ENCODE results near the gene SDSL.

The SDSL gene

GRCh38 chr12:113403435-113404415 is 18.5 kb upstream of the SDSL start, which contains the start of gene SDS:
SDS (minus strand) TSS chr12:113403887; CDS start chr12:113399708, 4,179 bp downstream.
- no peak for DNase-seq (ENCODE audit: low read depth, low spot score)
- no peaks in the 10 kb centered on the region for H3K9me3 ChIP-seq (ENCODE audit: control insufficient read depth, insufficient read depth, low read length)
- WGBS (ENCODE audit: insufficient coverage, insufficient read length): no CpG with 5 or more reads among the region's 14 CpGs
- H3K4me1 ChIP-seq (ENCODE audit: control insufficient read depth, insufficient read depth, low read length): no peaks in the 10 kb centered on the region; the same call in 1 of the 2 replicates
- no peaks in the 10 kb centered on the region for H3K27me3 ChIP-seq (ENCODE audit: control insufficient read depth, insufficient read depth, low read length)
- no peaks in the 10 kb centered on the region for H3K36me3 ChIP-seq (ENCODE audit: control insufficient read depth, insufficient read depth, low read length)
- no peak within 1 kb of the TSS for H3K4me3 ChIP-seq (ENCODE audit: low read length)
- H3K27ac ChIP-seq (ENCODE audit: low read length): no peak within 1 kb of the TSS

DNA sequence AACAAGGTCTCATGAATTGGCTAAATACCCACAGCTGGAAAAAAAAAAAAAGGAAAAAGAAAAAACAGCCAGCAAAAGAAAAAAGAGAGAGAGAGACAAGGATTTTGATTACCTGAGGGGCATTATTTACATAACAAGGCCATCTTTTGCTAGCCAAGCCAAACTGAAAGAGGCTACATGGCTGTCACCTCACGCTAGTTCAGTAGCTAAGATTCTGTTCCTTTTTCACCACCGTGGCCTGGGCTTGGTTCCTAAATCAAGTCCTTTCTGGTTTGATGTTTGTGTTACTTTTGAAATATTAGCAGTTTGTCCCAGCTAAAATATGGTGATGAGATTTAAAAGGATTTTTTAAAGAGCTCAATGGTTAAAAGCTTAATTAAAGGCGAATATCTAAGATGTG is 16.5 kb upstream of the SDSL start:
- Histone ChIP-seq H3K27ac (ENCODE audit: low read length) (no peak overlapping the region), H3K4me1 (ENCODE audit: control insufficient read depth, insufficient read depth, low read length) (no peaks in the 10 kb centered on the region; the same call in 1 of the 2 replicates), H3K27me3 (ENCODE audit: control insufficient read depth, insufficient read depth, low read length) (no peaks in the 10 kb centered on the region), H3K9me3 (ENCODE audit: control insufficient read depth, insufficient read depth, low read length) (no peaks in the 10 kb centered on the region), H3K4me3 (ENCODE audit: low read length) (no peak overlapping the region), H3K36me3 (ENCODE audit: control insufficient read depth, insufficient read depth, low read length) (no peaks in the 10 kb centered on the region)
- WGBS (ENCODE audit: insufficient coverage, insufficient read length): no CpG with 5 or more reads among the region's 3 CpGs
- DNase-seq (ENCODE audit: low read depth, low spot score): no peak

DNA sequence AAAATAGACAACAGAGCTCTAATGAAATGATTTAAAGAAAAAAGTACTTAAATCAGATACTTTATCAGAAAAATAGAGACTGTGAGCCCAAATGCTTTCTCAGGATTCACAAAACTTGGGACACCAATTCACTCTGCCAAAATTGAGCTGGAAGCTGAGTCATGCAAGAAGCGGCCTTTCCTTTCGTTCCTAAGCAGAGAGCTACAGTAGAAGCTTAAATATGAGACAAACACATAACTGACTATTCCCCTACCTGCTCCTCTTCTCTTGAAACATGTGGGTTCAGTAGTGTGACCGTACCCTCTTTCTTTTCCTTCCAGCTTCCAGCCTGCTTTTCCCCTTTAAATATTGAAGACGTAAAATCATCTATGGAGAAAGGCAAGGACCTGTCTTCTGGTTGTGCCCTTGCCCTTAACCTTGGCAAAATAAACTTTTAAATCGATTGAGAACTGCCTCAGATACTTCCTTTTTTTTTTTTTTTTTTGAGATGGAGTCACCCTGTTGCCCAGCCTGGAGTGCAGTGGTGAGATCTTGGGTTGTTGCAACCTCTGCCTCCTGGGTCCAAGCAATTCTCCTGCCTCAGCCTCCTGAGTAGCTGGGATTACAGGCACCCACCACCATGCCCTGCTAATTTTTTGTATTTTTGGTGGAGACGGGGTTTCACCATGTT is 14.1 kb upstream of the SDSL start:
- DNase-seq (ENCODE audit: low read depth, low spot score): no peak
- Histone ChIP-seq H3K9me3 (ENCODE audit: control insufficient read depth, insufficient read depth, low read length) (no peaks in the 10 kb centered on the region), H3K4me1 (ENCODE audit: control insufficient read depth, insufficient read depth, low read length) (no peaks in the 10 kb centered on the region; the same call in 1 of the 2 replicates), H3K27ac (ENCODE audit: low read length) (no peak overlapping the region), H3K4me3 (ENCODE audit: low read length) (no peak overlapping the region), H3K36me3 (ENCODE audit: control insufficient read depth, insufficient read depth, low read length) (no peaks in the 10 kb centered on the region), H3K27me3 (ENCODE audit: control insufficient read depth, insufficient read depth, low read length) (no peaks in the 10 kb centered on the region)
- no CpG with 5 or more reads among the region's 6 CpGs for WGBS (ENCODE audit: insufficient coverage, insufficient read length)

- no peak for DNase-seq (ENCODE audit: low read depth, low spot score)
- Histone ChIP-seq H3K4me3 (ENCODE audit: low read length) (no peak overlapping the region), H3K4me1 (ENCODE audit: control insufficient read depth, insufficient read depth, low read length) (no peaks in the 10 kb centered on the region; the same call in 1 of the 2 replicates), H3K27me3 (ENCODE audit: control insufficient read depth, insufficient read depth, low read length) (no peaks in the 10 kb centered on the region), H3K9me3 (ENCODE audit: control insufficient read depth, insufficient read depth, low read length) (no peaks in the 10 kb centered on the region), H3K36me3 (ENCODE audit: control insufficient read depth, insufficient read depth, low read length) (no peaks in the 10 kb centered on the region), H3K27ac (ENCODE audit: low read length) (no peak overlapping the region)
- WGBS (ENCODE audit: insufficient coverage, insufficient read length): no CpG with 5 or more reads among the region's 11 CpGs
Measured at GRCh38 chr12:113408756-113409298, 13.4 kb upstream of the SDSL start.

DNA sequence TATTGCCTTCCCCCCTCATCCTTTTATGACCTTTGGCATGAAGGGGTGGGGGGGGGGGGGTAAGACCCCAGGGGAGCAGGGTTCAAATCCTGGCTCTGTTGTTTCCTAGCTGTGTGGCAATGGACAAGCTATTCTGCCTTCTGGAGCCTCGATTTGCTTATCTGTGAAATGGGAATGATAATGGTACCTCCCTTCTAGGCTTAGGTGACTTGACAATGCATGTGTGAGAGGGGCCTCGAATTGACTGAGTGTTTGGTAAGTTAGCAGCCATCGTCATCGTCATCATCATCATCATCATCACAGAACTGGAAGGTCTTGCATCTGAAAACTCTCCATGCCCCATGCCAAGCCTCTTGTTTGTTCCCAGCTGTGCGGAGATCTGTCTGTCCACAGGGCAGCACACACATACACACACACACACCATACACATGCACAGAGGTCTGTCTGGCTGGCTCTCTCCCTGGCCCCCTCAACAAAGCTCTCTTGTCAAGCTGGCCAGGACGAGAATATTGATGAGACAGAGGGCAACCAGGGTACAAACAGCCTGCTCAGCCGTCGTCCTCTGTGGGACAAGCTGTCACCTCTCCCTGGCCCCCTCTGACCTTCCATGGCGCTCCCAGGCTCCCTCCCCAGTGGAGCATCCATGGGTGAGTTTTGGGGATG is 12.6 kb upstream of the SDSL start:
- H3K9me3 ChIP-seq (ENCODE audit: control insufficient read depth, insufficient read depth, low read length): no peaks in the 10 kb centered on the region
- no peaks in the 10 kb centered on the region for H3K36me3 ChIP-seq (ENCODE audit: control insufficient read depth, insufficient read depth, low read length)
- no peak for DNase-seq (ENCODE audit: low read depth, low spot score)
- H3K27ac ChIP-seq (ENCODE audit: low read length): no peak overlapping the region
- no peaks in the 10 kb centered on the region for H3K27me3 ChIP-seq (ENCODE audit: control insufficient read depth, insufficient read depth, low read length)
- H3K4me3 ChIP-seq (ENCODE audit: low read length): no peak overlapping the region
- no peaks in the 10 kb centered on the region; the same call in 1 of the 2 replicates for H3K4me1 ChIP-seq (ENCODE audit: control insufficient read depth, insufficient read depth, low read length)
- WGBS (ENCODE audit: insufficient coverage, insufficient read length): no CpG with 5 or more reads among the region's 9 CpGs

GRCh38 chr12:113413488-113413939 is 8.7 kb upstream of the SDSL start:
- DNase-seq (ENCODE audit: low read depth, low spot score): no peak
- no CpG with 5 or more reads among the region's 11 CpGs for WGBS (ENCODE audit: insufficient coverage, insufficient read length)
- H3K4me3 ChIP-seq (ENCODE audit: low read length): no peak overlapping the region
- H3K36me3 ChIP-seq (ENCODE audit: control insufficient read depth, insufficient read depth, low read length): no peaks in the 10 kb centered on the region
- H3K4me1 ChIP-seq (ENCODE audit: control insufficient read depth, insufficient read depth, low read length): no peaks in the 10 kb centered on the region
- H3K27me3 ChIP-seq (ENCODE audit: control insufficient read depth, insufficient read depth, low read length): no peaks in the 10 kb centered on the region
- no peak overlapping the region for H3K27ac ChIP-seq (ENCODE audit: low read length)
- H3K9me3 ChIP-seq (ENCODE audit: control insufficient read depth, insufficient read depth, low read length): no peaks in the 10 kb centered on the region

DNA sequence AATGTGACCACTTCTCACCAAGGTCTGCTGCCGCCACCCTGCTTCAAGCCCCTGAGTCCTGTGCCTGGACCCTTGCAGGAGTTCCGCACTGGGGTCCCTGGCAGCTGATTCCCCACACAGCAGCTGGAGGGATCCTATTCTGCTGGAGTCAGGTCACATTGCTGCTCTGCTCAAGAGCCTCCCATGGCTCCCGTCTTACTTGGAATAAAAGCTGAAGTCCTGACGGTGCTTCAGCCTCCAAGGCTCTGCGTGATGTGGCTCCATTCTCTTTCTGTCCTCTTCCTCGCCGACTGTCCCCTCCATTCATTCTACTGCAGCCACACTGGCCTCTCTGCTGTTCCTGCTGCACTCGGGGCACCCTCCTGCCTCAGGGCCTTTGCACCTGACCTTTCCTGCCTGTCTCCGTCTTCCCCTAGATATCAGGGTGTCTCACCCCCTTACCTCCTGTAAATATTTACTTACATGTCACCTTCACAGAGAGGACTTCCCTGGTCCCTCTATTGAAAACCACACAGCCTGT is 7.6 kb upstream of the SDSL start:
- no peak for DNase-seq (ENCODE audit: low read depth, low spot score)
- no peaks in the 10 kb centered on the region for H3K27me3 ChIP-seq (ENCODE audit: control insufficient read depth, insufficient read depth, low read length)
- no peaks in the 10 kb centered on the region for H3K9me3 ChIP-seq (ENCODE audit: control insufficient read depth, insufficient read depth, low read length)
- WGBS (ENCODE audit: insufficient coverage, insufficient read length): no CpG with 5 or more reads among the region's 9 CpGs
- H3K4me3 ChIP-seq (ENCODE audit: low read length): no peak overlapping the region
- no peaks in the 10 kb centered on the region for H3K4me1 ChIP-seq (ENCODE audit: control insufficient read depth, insufficient read depth, low read length)
- no peak overlapping the region for H3K27ac ChIP-seq (ENCODE audit: low read length)
- H3K36me3 ChIP-seq (ENCODE audit: control insufficient read depth, insufficient read depth, low read length): no peaks in the 10 kb centered on the region

GRCh38 chr12:113416091-113416754 is 6.0 kb upstream of the SDSL start:
- no peaks in the 10 kb centered on the region for H3K36me3 ChIP-seq (ENCODE audit: control insufficient read depth, insufficient read depth, low read length)
- no peak overlapping the region for H3K27ac ChIP-seq (ENCODE audit: low read length)
- H3K4me3 ChIP-seq (ENCODE audit: low read length): no peak overlapping the region
- WGBS (ENCODE audit: insufficient coverage, insufficient read length): no CpG with 5 or more reads among the region's 6 CpGs
- H3K27me3 ChIP-seq (ENCODE audit: control insufficient read depth, insufficient read depth, low read length): no peaks in the 10 kb centered on the region
- no peaks in the 10 kb centered on the region for H3K4me1 ChIP-seq (ENCODE audit: control insufficient read depth, insufficient read depth, low read length)
- DNase-seq (ENCODE audit: low read depth, low spot score): no peak
- H3K9me3 ChIP-seq (ENCODE audit: control insufficient read depth, insufficient read depth, low read length): no peaks in the 10 kb centered on the region

DNA sequence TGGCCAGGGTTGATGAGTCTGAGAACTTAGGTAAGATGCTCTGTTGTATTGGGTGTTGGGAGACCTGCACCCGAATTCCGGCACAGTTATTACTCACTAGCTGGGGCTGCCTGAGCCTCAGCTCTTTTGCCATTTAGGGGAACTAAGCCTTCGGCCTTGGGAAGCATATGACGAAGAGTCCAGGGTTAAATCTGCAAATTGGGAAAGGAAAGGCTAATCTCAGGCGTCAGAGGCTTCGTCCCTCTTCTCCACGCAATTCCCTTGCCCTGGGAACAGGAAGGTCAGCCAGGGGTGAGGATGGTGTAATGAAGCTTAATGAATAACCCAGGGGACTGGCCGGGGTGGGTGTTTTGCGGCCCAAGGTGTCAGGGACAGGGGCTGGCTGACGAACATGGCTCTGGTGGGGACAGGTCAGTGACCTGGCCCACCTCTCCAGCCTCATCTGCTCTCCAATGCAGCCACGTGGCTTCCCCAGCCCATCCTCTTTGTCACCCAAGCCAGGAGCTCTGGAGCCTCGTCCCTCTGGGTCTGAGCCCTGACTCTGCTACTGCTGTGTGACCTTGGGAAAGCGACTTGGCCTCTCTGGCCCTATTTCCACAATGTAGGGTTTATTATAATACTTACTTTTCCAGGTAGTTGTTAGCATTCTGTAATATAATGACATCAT is 3.8 kb upstream of the SDSL start:
- whole genome bisulfite sequencing (ENCODE audit: insufficient coverage, insufficient read length): no CpG with 5 or more reads among the region's 13 CpGs

More for the DNA sequence above, 3.8 kb upstream of the SDSL start:
- H3K27ac ChIP-seq (ENCODE audit: low read length): no peak overlapping the region
- H3K36me3 ChIP-seq (ENCODE audit: control insufficient read depth, insufficient read depth, low read length): no peaks in the 10 kb centered on the region
- no peak for DNase-seq (ENCODE audit: low read depth, low spot score)
- no peak overlapping the region for H3K4me3 ChIP-seq (ENCODE audit: low read length)
- no peaks in the 10 kb centered on the region for H3K9me3 ChIP-seq (ENCODE audit: control insufficient read depth, insufficient read depth, low read length)
- H3K4me1 ChIP-seq (ENCODE audit: control insufficient read depth, insufficient read depth, low read length): peaks cover 5% of the 10 kb centered on the region; the same call in 1 of the 2 replicates
- no peaks in the 10 kb centered on the region for H3K27me3 ChIP-seq (ENCODE audit: control insufficient read depth, insufficient read depth, low read length)

Data from iPS DF 6.9 (cell line).